NCI-H2107 treated with DMSO at 0.1 percent for 48 hours (cell line): ENCODE data around the gene PHGDH.

Experiments
- DNase-seq: peaks from one replicate; lab custom pipeline; 2025; ENCODE audit not compliant: unreplicated experiment; lab: John Stamatoyannopoulos, UW

Gene PHGDH

DNA sequence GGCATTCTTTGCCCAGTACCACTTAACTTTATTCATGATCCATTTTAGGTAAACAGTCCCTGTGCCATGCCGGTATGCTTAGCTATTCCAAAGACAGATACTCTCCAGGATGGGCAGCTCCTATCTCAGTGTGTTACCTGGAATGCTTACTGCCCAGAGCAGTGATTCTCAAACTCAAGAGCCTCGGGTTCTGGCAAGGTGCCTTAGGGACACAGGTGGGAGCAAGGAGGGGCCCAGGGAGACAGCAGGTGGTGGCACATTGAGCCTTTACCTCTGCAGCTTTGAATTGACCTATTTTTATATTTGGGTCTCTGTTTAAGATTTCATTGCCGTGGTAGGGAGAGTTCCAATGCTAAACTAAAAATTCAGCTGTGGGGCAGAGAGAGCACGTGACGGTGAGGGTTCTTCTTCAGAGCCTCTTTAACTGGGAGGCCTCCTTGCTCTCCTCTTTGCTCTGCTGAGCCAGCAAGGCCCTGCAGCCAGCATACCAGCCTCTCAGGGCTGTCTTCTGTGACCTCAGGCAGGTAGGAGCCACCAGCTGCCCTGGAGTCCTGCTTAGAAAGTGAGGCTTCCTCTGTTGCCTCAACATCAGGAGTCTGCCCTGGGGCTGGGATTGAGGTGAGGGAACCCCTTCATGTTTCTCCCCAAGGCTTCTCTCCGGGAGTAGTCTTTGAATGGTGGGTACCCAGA, 20.2 kb downstream of the PHGDH start:
- DNase-seq: no peak

- DNase-seq: no peak
Measured at GRCh38 chr1:119732465-119733168, 20.9 kb downstream of the PHGDH start.

DNA sequence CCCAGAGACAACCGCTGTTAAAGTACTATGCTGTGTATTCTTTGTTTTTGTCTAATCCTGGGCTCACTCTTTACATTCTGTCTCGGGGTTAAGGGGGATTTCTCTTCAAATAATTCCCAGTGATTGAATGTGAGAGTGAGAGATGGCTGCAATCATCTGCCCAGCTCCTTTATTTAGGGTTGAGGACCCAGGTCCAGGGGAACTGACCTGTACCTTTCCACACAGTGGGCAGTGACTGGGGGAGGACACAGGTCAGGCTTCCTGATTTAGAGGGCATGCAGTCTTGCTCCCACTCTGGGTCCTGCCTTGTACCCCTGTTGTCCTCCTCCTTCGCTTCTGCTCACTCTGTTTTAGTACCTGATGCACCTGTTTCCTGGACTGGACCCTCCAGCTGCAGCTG, 22.0 kb downstream of the PHGDH start:
- no peak for DNase-seq

DNA sequence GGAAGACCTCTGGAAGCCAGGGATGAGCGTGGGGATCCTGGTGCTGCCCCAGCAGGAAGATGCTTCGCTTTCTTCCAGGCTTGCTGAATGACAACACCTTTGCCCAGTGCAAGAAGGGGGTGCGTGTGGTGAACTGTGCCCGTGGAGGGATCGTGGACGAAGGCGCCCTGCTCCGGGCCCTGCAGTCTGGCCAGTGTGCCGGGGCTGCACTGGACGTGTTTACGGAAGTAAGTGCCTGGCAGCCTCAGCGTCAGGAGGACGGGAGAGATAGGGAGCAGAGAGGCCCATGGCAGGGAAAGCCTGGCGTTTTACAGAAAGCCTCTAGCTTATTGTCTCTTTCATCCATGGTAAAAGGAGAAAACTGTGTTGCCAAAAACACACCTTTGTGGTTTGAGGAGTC, 23.5 kb downstream of the PHGDH start:
- DNase-seq: no peak

GRCh38 chr1:119736649-119737039, 24.9 kb downstream of the PHGDH start:
- DNase-seq: no peak

DNA sequence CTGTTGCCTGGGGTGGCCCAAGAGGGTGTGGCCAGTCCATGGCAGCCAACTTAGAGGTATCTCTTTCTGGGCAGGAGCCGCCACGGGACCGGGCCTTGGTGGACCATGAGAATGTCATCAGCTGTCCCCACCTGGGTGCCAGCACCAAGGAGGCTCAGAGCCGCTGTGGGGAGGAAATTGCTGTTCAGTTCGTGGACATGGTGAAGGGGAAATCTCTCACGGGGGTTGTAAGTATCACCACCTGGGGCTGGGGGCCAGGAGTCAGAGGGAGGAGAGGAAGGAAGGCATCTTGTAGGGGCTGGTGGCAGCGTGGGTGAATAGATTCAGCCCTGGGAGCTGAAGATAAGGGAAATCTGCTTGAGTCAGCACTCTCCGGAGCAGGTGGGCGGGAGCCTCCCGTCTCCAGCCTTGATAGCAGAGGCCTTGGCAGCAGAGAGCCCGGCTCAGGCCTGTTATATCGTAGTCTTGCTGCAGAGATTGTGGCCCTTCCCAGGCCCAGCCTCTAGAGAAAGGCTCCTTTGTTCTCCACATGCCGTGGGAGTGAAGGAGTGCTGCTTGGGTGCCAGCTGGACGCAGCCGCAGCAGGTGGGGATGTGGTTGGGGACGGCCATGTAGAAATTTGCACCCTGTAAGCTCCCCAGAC, 25.4 kb downstream of the PHGDH start:
- DNase-seq: peak; percentile 38

GRCh38 chr1:119738100-119738720, 26.5 kb downstream of the PHGDH start:
- no peak for DNase-seq

DNA sequence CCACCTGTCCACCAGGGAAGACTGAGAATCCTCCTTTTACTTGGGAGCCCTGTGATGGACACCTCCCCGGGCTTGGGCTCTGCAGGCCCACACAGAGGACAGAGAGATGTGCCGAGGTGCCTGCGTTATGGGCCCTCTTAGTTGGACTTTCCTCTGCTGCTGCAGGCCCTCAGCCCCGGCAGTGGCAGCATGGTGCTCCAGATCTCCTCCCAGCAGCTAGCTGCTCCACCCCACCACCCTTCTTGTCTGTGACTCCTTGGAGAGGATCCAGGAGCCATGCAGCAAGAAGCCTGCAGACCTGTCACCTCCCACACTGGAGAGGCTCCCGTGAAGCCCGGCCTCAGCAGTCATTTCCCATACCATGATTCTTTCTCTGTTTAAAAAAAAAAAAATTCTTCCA, 27.4 kb downstream of the PHGDH start:
- DNase-seq: no peak

DNA sequence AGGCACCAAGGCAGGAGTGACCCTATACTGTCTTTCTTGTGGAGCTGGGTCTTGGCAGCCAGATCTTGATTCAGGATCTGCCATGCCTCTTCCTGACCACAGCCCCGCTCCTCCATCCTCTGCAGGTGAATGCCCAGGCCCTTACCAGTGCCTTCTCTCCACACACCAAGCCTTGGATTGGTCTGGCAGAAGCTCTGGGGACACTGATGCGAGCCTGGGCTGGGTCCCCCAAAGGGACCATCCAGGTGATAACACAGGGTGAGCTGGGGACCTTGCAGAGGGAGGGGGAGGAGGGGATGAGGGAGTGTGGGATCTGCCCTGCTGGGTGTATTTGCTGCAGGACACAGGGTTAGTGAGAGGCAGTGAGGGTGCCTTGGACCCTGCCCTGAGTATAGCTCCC, 28.5 kb downstream of the PHGDH start:
- DNase-seq: no peak

- DNase-seq: no peak
Measured at GRCh38 chr1:119740896-119741780, 29.4 kb downstream of the PHGDH start.

DNA sequence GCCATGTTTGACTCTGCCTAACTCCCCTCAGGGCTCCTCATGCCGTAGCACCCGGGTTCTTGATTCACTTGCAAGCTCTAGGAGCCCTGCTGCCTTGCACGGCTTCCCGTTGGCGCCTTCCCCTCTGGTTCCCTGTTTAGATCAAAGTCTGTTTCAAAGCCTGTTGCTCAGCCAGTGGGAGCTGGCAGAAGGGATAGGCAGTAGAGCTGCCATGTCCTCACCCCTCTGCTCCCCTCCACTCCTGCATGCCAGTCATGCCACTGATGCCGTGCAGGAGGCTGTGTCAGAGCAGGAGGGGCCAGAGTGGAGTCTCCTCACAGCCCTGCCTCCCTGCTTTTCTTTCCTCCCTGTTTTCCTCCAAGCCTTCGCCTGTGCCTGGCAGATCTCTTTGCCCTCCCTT, 30.5 kb downstream of the PHGDH start:
- no peak for DNase-seq

GRCh38 chr1:119742677-119743076, 30.9 kb downstream of the PHGDH start:
- no peak for DNase-seq

GRCh38 chr1:119743308-119743707, 31.6 kb downstream of the PHGDH start:
- DNase-seq: no peak

DNA sequence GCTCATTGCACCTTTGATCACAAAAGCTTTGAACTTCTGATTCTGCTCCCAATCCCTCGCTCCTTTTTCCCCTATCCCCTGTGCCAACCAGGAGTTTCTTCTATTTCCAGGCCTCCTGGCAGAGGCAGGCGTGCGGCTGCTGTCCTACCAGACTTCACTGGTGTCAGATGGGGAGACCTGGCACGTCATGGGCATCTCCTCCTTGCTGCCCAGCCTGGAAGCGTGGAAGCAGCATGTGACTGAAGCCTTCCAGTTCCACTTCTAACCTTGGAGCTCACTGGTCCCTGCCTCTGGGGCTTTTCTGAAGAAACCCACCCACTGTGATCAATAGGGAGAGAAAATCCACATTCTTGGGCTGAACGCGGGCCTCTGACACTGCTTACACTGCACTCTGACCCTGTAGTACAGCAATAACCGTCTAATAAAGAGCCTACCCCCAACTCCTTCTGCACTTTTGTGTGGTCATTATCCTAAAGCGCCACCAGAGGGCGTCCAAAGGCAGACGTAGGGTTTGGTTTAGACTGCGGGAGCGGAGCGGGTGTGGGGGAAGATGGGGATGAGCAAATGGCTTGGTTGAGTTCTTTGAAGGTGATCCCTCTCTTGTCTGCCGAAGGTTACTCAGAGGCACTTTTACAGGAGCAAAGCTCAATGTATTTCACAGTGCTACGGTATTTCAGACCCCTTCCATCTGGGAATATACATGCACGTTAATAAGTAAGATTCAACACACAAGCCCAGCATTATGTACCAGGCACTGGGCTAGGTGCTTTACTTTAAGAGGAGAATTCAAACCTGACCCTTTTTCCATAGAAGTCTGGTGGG, 32.3 kb downstream of the PHGDH start:
- DNase-seq: peak; percentile 62

GRCh38 chr1:119744598-119744942, 32.8 kb downstream of the PHGDH start:
- DNase-seq: no peak

- no peak for DNase-seq
Measured at GRCh38 chr1:119745034-119745433, 33.3 kb downstream of the PHGDH start.

- DNase-seq: no peak
Measured at GRCh38 chr1:119747451-119747850, 35.7 kb downstream of the PHGDH start.

- DNase-seq: no peak
Measured at GRCh38 chr1:119748040-119748439, 36.3 kb downstream of the PHGDH start.

GRCh38 chr1:119752592-119752991, 40.9 kb downstream of the PHGDH start:
- DNase-seq: no peak

GRCh38 chr1:119758584-119758983, 46.9 kb downstream of the PHGDH start:
- DNase-seq: no peak
